Measurements from ENCODE around the gene MT1HL1. TPM values are rescaled to one million over a fixed set of nuclear protein-coding genes. Genes with fewer than 3 reads are reported as not detected.

The MT1HL1 gene
- total and polyA plus RNA-seq, 4 donors, result 0.78 TPM; not detected in 3

DNA sequence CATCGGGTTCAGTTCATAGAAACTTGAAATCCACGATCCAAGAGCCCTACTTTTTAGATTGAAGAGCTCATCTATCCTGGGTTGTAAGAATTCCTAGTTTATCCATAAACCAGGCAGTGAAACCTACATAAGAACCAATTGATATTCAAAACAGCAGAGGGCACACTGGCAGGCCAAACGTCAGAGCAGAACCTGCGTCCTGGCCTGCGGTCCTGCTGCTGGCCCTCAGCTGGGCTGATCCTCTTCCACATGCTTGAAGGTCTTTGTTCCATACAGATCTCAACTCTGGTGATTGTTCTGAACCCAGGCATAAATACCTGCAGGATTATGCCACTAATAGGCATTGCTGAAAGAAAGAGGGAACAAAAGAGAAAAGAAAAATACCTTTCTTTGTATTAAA is 47.0 kb downstream of the MT1HL1 start:
- H3K27me3 ChIP-seq (ENCODE audit: control insufficient read depth in 4 of 4, insufficient read depth in 4 of 4, low read length in 3 of 4), result peaks cover 0 to 3% (median 0%) of the 10 kb centered on the region in 4 donors
- DNase-seq (ENCODE audit: low spot score), result no peak
- TF ChIP-seq TAF1 (conservative IDR thresholded peaks at IDR 0.05) (no peak), YY1 (IDR thresholded peaks at IDR 0.05) (no peak), FOXA2 (IDR thresholded peaks at IDR 0.05) (no peak), CTCF (IDR thresholded peaks at IDR 0.05; ENCODE audit: low read depth, low read length, missing input control) (no peak), EGR1 (IDR thresholded peaks at IDR 0.05; ENCODE audit: low read depth in 2 of 2) (no peak), RAD21 (IDR thresholded peaks at IDR 0.05) (no peak), HNF4G (IDR thresholded peaks at IDR 0.05) (no peak), FOXA1 (IDR thresholded peaks at IDR 0.05) (no peak), HNF4A (conservative IDR thresholded peaks at IDR 0.05) (no peak), NR2F2 (IDR thresholded peaks at IDR 0.05) (no peak), GABPA (IDR thresholded peaks at IDR 0.05 in 1 of 2, conservative IDR thresholded peaks at IDR 0.05 in 1 of 2) (no peak)
- TF ChIP-seq, protein P1, sequence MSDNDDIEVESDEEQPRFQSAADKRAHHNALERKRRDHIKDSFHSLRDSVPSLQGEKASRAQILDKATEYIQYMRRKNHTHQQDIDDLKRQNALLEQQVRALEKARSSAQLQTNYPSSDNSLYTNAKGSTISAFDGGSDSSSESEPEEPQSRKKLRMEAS (IDR thresholded peaks at IDR 0.05), result no peak
- TF ChIP-seq, protein P2, sequence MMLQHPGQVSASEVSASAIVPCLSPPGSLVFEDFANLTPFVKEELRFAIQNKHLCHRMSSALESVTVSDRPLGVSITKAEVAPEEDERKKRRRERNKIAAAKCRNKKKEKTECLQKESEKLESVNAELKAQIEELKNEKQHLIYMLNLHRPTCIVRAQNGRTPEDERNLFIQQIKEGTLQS (IDR thresholded peaks at IDR 0.05), result no peak
- H3K9ac ChIP-seq (ENCODE audit: low read depth in 1 of 2, low read length in 2 of 2), result no peak overlapping the region
- no peaks in the 10 kb centered on the region for H3K4me1 ChIP-seq (ENCODE audit: control insufficient read depth in 4 of 4, insufficient read depth in 4 of 4, low read length in 3 of 4)
- H3K9me3 ChIP-seq (ENCODE audit: control insufficient read depth in 4 of 4, low read length in 3 of 4), result peaks cover 0 to 4% (median under 1%) of the 10 kb centered on the region in 4 donors
- H3K27ac ChIP-seq (ENCODE audit: low read depth in 1 of 2, low read length in 2 of 2), result no peak overlapping the region
- 61% methylated on average over 5 of the region's 5 CpGs for WGBS
- H3K36me3 ChIP-seq (ENCODE audit: control insufficient read depth in 4 of 4, insufficient read depth in 3 of 4, low read depth in 1 of 4, low read length in 3 of 4), result no peaks in the 10 kb centered on the region
- no peak overlapping the region for H3K4me3 ChIP-seq (ENCODE audit: low read depth in 1 of 3, low read length in 3 of 3)

Other genes with a start within 250 kb of the MT1HL1 start
- 10 to 100 TPM; 12.3 to 19.0 TPM for gene MTR, start 209.1 kb downstream of the MT1HL1 start, total RNA-seq
- gene MTR, start 209.1 kb downstream of the MT1HL1 start, polyA plus RNA-seq, result 1 to 10 TPM; 2.5 to 4.8 TPM
- gene RYR2, start 37.7 kb upstream of the MT1HL1 start, total RNA-seq, result under 1 TPM; 0.51 to 0.75 TPM
- gene RYR2, start 37.7 kb upstream of the MT1HL1 start, polyA plus RNA-seq, result under 1 TPM; 0.06 to 0.12 TPM